GM18870 (cell line): ENCODE data around the gene NHERF2.
"Not testable (repeated sequence)": the region's sequence is repeated elsewhere in the genome, so short reads cannot be mapped to it uniquely, and the experiment has no call there.

Experiments used
- ATAC-seq: cut with Tn5 transposase; IDR thresholded peaks from one replicate; pipeline ENCODE4 v1.9.1; 2021; ENCODE audit warnings: moderate library complexity; ENCODE audit not compliant: unreplicated experiment

NHERF2 gene

GRCh38 chr16:2025878-2026460 lies 733 bp upstream of the NHERF2 start:
- no peak for ATAC-seq

- ATAC-seq: no peak
Observed at GRCh38 chr16:2027024-2028010, 615 bp downstream of the NHERF2 start.

GRCh38 chr16:2028146-2028545 lies 1.4 kb downstream of the NHERF2 start:
- no peak for ATAC-seq

DNA sequence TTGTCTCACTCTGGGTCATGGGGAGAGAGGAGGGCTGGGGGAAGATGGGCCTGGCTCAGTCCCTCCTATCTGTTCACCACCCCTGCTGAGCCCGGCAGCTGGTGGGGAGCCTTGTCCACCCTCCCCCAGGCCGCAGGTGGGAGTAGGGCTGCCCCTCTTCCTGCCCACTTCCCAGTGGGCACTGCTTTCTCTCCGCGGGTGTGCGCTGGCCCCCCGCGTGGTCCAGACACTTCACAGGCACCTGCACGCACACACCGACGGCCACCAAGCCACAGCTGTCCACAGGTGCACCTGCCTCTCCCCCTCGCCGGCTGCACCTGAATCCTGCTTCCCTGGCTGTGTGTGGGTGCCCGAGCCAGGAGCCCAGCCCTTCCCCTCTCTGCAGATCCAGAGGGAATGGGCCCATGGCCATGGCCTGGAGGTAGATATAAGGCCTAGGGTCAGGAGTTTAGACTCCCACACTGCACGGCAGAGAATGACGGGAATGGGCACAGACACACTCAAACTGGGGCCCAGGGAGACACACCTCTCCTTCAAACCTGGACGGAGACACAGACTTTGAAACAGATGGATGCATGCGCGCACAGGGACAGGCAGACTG lies 2.0 kb downstream of the NHERF2 start:
- ATAC-seq: no peak

DNA sequence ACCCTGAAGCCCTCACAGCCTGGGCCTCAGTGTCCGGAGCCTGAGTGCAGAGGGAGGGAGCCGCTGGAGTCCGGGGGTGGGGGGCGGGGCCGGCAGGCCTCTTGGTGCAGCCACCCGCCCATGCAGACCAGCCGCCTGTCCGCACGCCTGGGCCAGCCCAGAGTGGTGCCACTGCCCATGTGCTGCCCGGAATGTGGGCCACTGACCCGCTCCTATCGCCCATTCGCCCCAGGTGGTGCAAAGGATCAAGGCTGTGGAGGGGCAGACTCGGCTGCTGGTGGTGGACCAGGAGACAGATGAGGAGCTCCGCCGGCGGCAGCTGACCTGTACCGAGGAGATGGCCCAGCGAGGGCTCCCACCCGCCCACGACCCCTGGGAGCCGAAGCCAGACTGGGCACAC lies 2.6 kb downstream of the NHERF2 start:
- ATAC-seq: no peak

DNA sequence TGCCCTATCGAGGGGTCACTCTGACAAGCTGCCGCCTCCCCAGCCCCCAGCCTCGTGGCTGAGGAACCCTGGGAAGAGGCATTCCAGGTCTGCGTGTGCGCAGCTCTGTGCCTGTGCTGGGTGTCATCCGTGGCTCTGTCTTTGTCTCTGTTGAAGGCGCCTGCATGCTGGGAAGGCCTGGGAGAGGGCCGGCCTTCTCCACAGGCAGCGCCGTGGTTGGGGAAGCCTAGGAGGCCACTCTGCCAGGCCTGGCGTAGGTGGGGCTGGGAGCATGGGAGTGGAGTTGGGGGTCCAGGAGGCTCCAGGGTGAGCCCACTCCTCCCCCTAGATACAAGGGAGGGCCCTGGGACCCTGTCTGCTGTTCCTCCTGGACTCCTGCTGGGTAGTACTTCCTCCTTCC lies 3.3 kb downstream of the NHERF2 start:
- no peak for ATAC-seq

GRCh38 chr16:2031081-2031577 lies 4.4 kb downstream of the NHERF2 start:
- no peak for ATAC-seq

- ATAC-seq: no peak
Observed at GRCh38 chr16:2032285-2033056, 5.8 kb downstream of the NHERF2 start.

- ATAC-seq: no peak
Observed at GRCh38 chr16:2033057-2033908, 6.6 kb downstream of the NHERF2 start.

DNA sequence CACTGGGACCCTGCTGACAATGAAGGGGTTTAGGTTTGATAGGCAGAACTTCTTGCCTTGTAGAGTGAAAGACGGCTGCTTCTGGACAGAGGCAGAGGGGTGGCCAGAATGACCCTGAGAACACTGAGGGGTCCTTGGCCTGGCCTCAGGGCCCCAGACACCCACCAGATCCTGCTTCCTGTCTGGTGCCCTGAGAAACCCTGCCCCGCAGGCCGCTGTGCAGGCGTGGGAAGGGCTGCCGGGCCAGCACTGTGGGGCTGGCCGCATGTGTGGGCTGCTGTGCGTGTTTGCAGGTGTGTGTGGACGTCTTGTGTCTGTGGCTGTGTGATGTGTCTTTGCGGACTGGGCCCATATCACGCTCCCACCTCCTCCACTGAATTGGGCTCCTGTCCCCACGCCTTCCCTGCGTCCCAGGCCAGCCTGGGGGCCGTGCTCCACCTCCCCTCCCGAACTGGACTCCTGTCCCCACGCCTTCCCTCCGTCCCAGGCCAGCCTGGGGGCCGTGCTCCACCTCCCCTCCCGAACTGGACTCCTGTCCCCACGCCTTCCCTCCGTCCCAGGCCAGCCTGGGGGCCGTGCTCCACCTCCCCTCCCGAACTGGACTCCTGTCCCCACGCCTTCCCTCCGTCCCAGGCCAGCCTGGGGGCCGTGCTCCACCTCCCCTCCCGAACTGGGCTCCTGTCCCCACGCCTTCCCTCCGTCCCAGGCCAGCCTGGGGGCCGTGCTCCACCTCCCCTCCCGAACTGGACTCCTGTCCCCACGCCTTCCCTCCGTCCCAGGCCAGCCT lies 7.4 kb downstream of the NHERF2 start:
- not testable (repeated sequence) for ATAC-seq

DNA sequence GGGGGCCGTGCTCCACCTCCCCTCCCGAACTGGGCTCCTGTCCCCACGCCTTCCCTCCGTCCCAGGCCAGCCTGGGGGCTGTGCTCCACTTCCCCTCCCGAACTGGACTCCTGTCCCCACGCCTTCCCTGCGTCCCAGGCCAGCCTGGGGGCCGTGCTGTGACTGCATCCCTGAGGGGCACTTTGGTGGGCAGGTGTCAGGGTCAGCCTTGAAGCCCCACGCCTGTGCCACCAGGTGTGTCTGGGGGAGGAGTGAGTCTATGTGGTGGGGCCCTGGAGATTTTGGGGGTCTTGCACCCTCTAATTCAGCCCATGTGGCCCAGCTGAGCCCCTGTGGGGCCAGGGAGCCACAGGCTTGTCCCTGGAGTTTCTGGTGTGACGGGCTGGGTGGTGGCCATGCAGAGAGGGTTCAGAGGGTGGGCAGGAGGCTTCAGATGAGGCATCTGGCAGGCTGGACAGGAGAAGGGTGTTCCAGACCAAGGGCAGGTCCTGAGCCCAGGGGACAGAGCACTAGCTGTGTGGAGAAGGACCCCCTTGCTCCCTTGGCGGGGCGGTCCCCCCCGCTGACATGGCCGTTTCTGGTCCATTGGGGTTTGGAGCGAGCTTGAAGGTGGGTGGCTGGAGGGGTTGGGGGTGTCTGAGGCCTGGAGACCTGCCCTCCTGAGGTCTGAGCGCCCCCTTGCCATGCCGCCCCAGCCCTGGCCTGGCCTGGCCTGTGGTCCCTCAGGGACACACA lies 8.2 kb downstream of the NHERF2 start:
- ATAC-seq: no peak

DNA sequence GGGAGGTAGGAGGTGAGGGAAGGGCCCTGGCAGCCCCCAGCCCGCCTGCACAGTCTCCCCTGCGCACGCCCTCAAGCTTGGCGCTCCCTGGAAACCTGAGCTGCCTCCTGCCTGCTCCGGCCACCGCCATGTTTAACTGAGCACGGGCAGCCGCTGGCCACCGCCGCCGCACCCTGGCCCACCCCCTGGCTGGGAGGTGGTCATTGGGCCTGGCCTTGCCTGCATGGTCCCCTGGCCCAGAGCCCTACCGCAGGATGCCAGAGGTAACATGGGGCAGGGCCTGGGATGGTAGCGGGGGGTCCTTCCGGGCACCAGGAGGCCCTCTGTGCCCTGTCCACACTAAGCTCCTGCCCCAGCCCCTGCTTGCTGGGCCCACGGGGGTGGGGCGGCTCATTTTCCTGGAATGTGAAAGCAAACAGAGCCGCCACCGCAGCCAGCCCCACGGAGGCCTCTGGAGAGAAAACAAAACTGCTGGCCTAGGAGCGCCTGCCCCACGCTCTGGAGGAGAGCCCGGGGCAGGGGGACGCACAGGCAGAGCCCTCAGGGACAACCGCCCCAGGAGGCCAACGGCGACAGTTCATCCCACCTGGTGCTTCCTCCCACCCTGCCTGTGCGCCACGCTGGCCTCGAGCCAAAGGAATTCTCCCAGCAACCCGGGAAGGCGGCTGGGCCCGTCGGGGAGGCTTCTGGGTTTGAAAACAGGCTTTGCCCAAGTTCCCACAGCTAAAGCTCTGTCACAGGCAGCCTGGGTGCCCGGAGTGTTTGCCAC lies 8.9 kb downstream of the NHERF2 start:
- no peak for ATAC-seq

GRCh38 chr16:2036200-2036966 lies 9.7 kb downstream of the NHERF2 start:
- no peak for ATAC-seq

DNA sequence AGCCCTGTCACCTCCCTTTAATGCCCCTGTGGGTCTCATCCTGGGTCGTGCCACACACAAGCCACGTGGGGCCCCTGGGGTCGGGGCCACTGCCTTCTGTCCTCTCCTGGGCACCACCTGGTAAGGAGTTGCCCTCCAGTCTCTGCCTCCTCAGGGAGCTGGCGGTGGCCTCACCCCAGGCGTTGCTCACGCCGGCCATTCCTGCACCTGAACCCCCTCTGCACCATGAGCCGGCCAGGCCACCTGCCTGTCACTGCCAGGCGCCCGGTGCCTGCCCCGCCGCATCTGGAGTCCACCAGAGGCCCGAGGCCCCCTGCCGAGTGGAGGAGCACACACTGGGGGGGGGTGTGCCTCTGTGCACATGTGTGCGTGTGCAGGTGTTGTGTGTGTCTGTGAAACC lies 10.4 kb downstream of the NHERF2 start:
- ATAC-seq: no peak

DNA sequence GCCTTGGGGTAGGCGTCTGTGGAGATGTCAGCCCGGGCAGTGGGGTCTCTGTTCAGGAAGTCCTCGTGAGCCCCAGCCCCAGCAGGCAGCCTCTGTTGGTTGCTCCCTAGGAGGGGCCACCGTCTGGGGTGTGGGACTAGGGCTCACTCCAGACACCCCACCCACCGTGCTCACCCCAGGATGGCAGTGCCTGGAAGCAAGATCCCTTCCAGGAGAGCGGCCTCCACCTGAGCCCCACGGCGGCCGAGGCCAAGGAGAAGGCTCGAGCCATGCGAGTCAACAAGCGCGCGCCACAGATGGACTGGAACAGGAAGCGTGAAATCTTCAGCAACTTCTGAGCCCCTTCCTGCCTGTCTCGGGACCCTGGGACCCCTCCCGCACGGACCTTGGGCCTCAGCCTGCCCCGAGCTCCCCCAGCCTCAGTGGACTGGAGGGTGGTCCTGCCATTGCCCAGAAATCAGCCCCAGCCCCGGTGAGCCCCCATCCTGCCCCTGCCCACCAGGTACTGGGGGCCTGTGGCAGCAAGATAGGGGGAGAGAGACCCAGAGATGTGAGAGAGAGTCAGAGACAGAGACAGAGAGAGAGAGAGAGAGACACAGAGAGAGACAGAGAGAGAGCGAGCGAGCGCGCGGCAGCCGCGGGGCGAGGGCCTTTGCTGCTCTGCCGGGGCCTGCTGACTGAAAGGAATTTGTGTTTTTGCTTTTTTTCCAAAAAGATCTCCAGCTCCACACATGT lies 11.1 kb downstream of the NHERF2 start:
- no peak for ATAC-seq
